Measurements from ENCODE around the gene GNB1.

DNA sequence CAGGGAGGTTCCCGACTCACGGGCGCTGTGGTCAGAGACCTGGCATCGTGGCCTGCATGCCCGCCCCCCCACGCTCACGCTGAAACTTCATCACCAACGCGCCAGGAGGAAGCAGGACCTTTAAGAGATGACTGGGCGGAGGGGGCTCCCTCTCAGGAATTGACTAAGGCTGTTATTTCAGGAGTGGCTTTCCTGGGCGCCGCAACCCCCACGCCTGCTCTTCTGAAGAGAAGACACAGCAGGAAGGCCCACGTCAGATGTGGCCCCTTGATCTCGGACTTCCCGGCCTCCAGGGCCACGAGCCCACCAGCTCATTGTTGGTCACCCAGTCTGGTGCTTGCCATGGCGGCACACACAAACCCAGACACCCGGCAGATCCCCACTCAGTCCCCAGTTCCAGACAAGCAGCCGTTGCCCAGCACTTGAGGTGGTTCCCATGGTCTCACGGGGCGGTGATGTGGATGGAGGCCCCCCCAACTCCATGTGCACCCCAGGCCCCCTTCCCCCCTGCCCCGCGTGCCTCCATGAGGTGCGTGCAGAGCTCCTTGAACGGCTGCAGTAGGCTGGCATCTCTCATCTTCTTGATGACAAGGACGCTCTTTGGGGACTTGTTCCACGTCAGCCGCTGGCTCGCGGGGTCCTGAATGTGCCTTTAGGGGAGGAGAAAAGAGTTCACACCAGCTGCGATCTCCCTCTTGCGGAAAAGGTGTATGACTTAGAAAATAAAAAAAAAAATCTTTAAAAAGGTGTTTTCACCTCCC lies 134.0 kb downstream of the GNB1 start:
- TF ChIP-seq, protein P1, sequence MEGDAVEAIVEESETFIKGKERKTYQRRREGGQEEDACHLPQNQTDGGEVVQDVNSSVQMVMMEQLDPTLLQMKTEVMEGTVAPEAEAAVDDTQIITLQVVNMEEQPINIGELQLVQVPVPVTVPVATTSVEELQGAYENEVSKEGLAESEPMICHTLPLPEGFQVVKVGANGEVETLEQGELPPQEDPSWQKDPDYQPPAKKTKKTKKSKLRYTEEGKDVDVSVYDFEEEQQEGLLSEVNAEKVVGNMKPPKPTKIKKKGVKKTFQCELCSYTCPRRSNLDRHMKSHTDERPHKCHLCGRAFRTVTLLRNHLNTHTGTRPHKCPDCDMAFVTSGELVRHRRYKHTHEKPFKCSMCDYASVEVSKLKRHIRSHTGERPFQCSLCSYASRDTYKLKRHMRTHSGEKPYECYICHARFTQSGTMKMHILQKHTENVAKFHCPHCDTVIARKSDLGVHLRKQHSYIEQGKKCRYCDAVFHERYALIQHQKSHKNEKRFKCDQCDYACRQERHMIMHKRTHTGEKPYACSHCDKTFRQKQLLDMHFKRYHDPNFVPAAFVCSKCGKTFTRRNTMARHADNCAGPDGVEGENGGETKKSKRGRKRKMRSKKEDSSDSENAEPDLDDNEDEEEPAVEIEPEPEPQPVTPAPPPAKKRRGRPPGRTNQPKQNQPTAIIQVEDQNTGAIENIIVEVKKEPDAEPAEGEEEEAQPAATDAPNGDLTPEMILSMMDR (IDR thresholded peaks at IDR 0.05) = no peak
- TF ChIP-seq POLR2A (IDR thresholded peaks at IDR 0.05) (no peak), EP300 (IDR thresholded peaks at IDR 0.05) (no peak)

All from sigmoid colon (tissue), 4 donors.